ENCODE measurements around the gene RERE. TPM values are rescaled to one million over a fixed set of nuclear protein-coding genes. Genes with fewer than 3 reads are reported as not detected.

Gene RERE
- total RNA-seq, 3 donors from 2014 or later = 99.5 to 204 (median 174) TPM

- intact Hi-C loops (cut with DNase I, micrococcal nuclease) = no loop called here
- ATAC-seq (no peak), DNase-seq (no peak)
- H3K36me3 ChIP-seq (ENCODE audit: low read depth) = no peaks in the 10 kb centered on the region
- no peaks in the 10 kb centered on the region for H3K9me3 ChIP-seq
- H3K4me3 ChIP-seq = no peak overlapping the region
- peaks cover 73% of the 10 kb centered on the region for H3K4me1 ChIP-seq (ENCODE audit: low read depth)
- TF ChIP-seq CTCF (IDR thresholded peaks at IDR 0.05) = no peak
Observed at GRCh38 chr1:8406960-8407359, 410.5 kb downstream of the RERE start.

- no peaks in the 10 kb centered on the region for H3K9me3 ChIP-seq
- intact Hi-C loops (cut with DNase I, micrococcal nuclease) = no loop called here
- ATAC-seq = no peak
- no peak overlapping the region for H3K4me3 ChIP-seq
- no peak for DNase-seq
- H3K36me3 ChIP-seq (ENCODE audit: low read depth) = no peaks in the 10 kb centered on the region
- H3K4me1 ChIP-seq (ENCODE audit: low read depth) = peaks cover 64% of the 10 kb centered on the region
- no peak for TF ChIP-seq CTCF (IDR thresholded peaks at IDR 0.05)
Observed at GRCh38 chr1:8406011-8406410, 411.4 kb downstream of the RERE start.

GRCh38 chr1:8404460-8405370 is 412.7 kb downstream of the RERE start:
- DNase-seq (peak in 1 of 3 donors; percentile 54), ATAC-seq (no peak)
- H3K9me3 ChIP-seq = no peaks in the 10 kb centered on the region
- TF ChIP-seq CTCF (IDR thresholded peaks at IDR 0.05) = no peak
- peaks cover 51% of the 10 kb centered on the region for H3K4me1 ChIP-seq (ENCODE audit: low read depth)
- intact Hi-C loops (cut with DNase I, micrococcal nuclease) = no loop called here
- no peaks in the 10 kb centered on the region for H3K36me3 ChIP-seq (ENCODE audit: low read depth)
- H3K4me3 ChIP-seq = no peak overlapping the region

- DNase-seq = no peak
Observed at GRCh38 chr1:8402109-8402710, 415.2 kb downstream of the RERE start.

GRCh38 chr1:8398677-8399076 is 418.8 kb downstream of the RERE start:
- no peak for ATAC-seq

More at GRCh38 chr1:8402109-8402710, 415.2 kb downstream of the RERE start:
- Histone ChIP-seq H3K36me3 (ENCODE audit: low read depth) (no peaks in the 10 kb centered on the region), H3K9me3 (no peaks in the 10 kb centered on the region), H3K4me3 (no peak overlapping the region), H3K4me1 (ENCODE audit: low read depth) (peaks cover 34% of the 10 kb centered on the region)
- TF ChIP-seq CTCF (IDR thresholded peaks at IDR 0.05) = no peak
- ATAC-seq = no peak
- intact Hi-C loops (cut with DNase I, micrococcal nuclease) = no loop called here

More at GRCh38 chr1:8398677-8399076, 418.8 kb downstream of the RERE start:
- Histone ChIP-seq H3K9me3 (no peaks in the 10 kb centered on the region), H3K4me1 (ENCODE audit: low read depth) (peaks cover 21% of the 10 kb centered on the region), H3K4me3 (no peak overlapping the region), H3K36me3 (ENCODE audit: low read depth) (no peaks in the 10 kb centered on the region)
- no peak for DNase-seq
- intact Hi-C loops (cut with DNase I, micrococcal nuclease) = no loop called here
- TF ChIP-seq CTCF (IDR thresholded peaks at IDR 0.05) = no peak

Data from mucosa of descending colon (tissue), 3 donors.